HepG2 (cell line): ENCODE measurements around the gene MLXIPL. TPM values are rescaled to one million over a fixed set of nuclear protein-coding genes. Genes with fewer than 3 reads are reported as not detected.

Source experiments
- AGO1 ChIP-seq: fragments of 200-400 bp; formaldehyde crosslinking; IDR thresholded peaks from 2 replicates; pipeline ENCODE4 v1.6.1; 2017; ENCODE audit warnings: mild to moderate bottlenecking, low read depth, low read length, moderate library complexity; ENCODE audit not compliant: poor library complexity, severe bottlenecking
- AGO2 ChIP-seq: fragments of 200-400 bp; formaldehyde crosslinking; optimal IDR thresholded peaks from 2 replicates; pipeline ENCODE3; 2017; ENCODE audit warnings: mild to moderate bottlenecking, low read depth, low read length, moderate library complexity
- ASH2L ChIP-seq: fragments of 300-600, 200-600 bp; sonication (generic); IDR thresholded peaks from 2 replicates; pipeline ENCODE4 v1.7.0; 2017; ENCODE audit warnings: low read depth, mild to moderate bottlenecking, moderate library complexity, mixed read lengths, low read length; ENCODE audit not compliant: insufficient read length
- BCL3 ChIP-seq: sonication (generic); formaldehyde crosslinking; IDR thresholded peaks from 2 replicates; pipeline ENCODE4 v1.5.1; 2020; ENCODE audit warnings: mild to moderate bottlenecking, missing genetic modification reagents, moderate library complexity
- DR1 ChIP-seq: sonication (generic); formaldehyde crosslinking; IDR thresholded peaks from 2 replicates; pipeline ENCODE4 v1.8.0; 2021; ENCODE audit warnings: mild to moderate bottlenecking, missing genetic modification reagents, inconsistent platforms
- HNRNPH1 ChIP-seq: fragments of 200-400 bp; formaldehyde crosslinking; optimal IDR thresholded peaks from 2 replicates; pipeline ENCODE3; 2017; ENCODE audit warnings: mild to moderate bottlenecking, low read depth, low read length
- ISL2 ChIP-seq: sonication (generic); formaldehyde crosslinking; IDR thresholded peaks from 2 replicates; pipeline ENCODE4 v1.5.0; 2020; ENCODE audit warnings: missing genetic modification reagents
- MYNN ChIP-seq: sonication (generic); formaldehyde crosslinking; IDR thresholded peaks from 2 replicates; pipeline ENCODE4 v1.4.0; 2020; ENCODE audit warnings: mild to moderate bottlenecking, low read depth, missing genetic modification reagents
- PCBP2 ChIP-seq: fragments of 200-400 bp; formaldehyde crosslinking; optimal IDR thresholded peaks from 2 replicates; pipeline ENCODE3; 2018; ENCODE audit warnings: low read length, low read depth; ENCODE audit not compliant: poor library complexity, severe bottlenecking
- POLR2G ChIP-seq: fragments of 200-400 bp; formaldehyde crosslinking; IDR thresholded peaks from 2 replicates; pipeline ENCODE4 v1.6.1; 2018; ENCODE audit warnings: mild to moderate bottlenecking, low read depth, low read length, moderate library complexity
- RBFOX2 ChIP-seq: fragments of 200-400 bp; formaldehyde crosslinking; IDR thresholded peaks from 2 replicates; pipeline ENCODE4 v1.6.1; 2017; ENCODE audit warnings: low read depth, mild to moderate bottlenecking, low read length
- SOX13 ChIP-seq, 3 experiments: fragments of 450-650 bp in 1 of 3; sonication (generic) in 1 of 3; formaldehyde crosslinking in 1 of 3; IDR thresholded peaks in 2 of 3; conservative IDR thresholded peaks in 1 of 3; 2 replicates each; pipeline versions ENCODE4 v1.5.0 to v1.6.1; 2016 to 2020; ENCODE audit warnings: antibody characterized with exemption in 1 of 3, mild to moderate bottlenecking in 1 of 3, missing compliant biosample characterization in 1 of 3, missing genetic modification reagents in 1 of 3, moderate library complexity in 1 of 3
- TOPORS ChIP-seq: sonication (generic); formaldehyde crosslinking; IDR thresholded peaks from 2 replicates; pipeline ENCODE4 v1.8.0; 2023; ENCODE audit warnings: mild to moderate bottlenecking, missing genetic modification reagents
- U2AF1 ChIP-seq: fragments of 200-400 bp; formaldehyde crosslinking; optimal IDR thresholded peaks from 2 replicates; pipeline ENCODE3; 2017; ENCODE audit warnings: mild to moderate bottlenecking, low read depth, low read length
- ZNF354B ChIP-seq: sonication (generic); formaldehyde crosslinking; IDR thresholded peaks from 2 replicates; pipeline ENCODE4 v1.8.0; 2022; ENCODE audit warnings: mild to moderate bottlenecking, missing genetic modification reagents
- ZNF550 ChIP-seq: sonication (generic); formaldehyde crosslinking; IDR thresholded peaks from 2 replicates; pipeline ENCODE4 v1.4.0; 2020; ENCODE audit warnings: mild to moderate bottlenecking, missing genetic modification reagents, borderline replicate concordance
- ZNF598 ChIP-seq: sonication (generic); formaldehyde crosslinking; IDR thresholded peaks from 2 replicates; pipeline ENCODE4 v1.5.1; 2020; ENCODE audit warnings: mild to moderate bottlenecking, missing genetic modification reagents, borderline replicate concordance
- ZNF614 ChIP-seq: IDR thresholded peaks from 2 replicates; pipeline ENCODE4 v1.6.1; 2018; ENCODE audit warnings: missing biosample characterization, missing genetic modification reagents, inconsistent platforms, borderline replicate concordance
- ZNF615 ChIP-seq: sonication (generic); formaldehyde crosslinking; IDR thresholded peaks from 2 replicates; pipeline ENCODE4 v1.5.0; 2020; ENCODE audit warnings: mild to moderate bottlenecking, missing genetic modification reagents, borderline replicate concordance
- ZNF746 ChIP-seq: sonication (generic); formaldehyde crosslinking; IDR thresholded peaks from 2 replicates; pipeline ENCODE4 v1.8.0; 2022; ENCODE audit warnings: mild to moderate bottlenecking, missing genetic modification reagents
- ZNF761 ChIP-seq: sonication (generic); formaldehyde crosslinking; conservative IDR thresholded peaks from 2 replicates; pipeline ENCODE4 v1.4.0; 2020; ENCODE audit warnings: mild to moderate bottlenecking, missing genetic modification reagents
- ZSCAN22 ChIP-seq: sonication (generic); formaldehyde crosslinking; IDR thresholded peaks from 2 replicates; pipeline ENCODE4 v1.4.0; 2020; ENCODE audit warnings: mild to moderate bottlenecking, missing genetic modification reagents
- polyA plus RNA-seq, 8 experiments: library from polyadenylated mRNA; depleted of rRNA in 3 of 8; stranded (reverse) in 7 of 8; unstranded in 1 of 8; fragments of >200 nt; fragmentation: Illumina TruSeq in 4 of 8; extraction: Trizol in 4 of 8; gene quantifications; 2 replicates each; pipeline versions ENCODE4 v1.2.1 to v1.2.3, GENCODE V29; 2011 to 2016; ENCODE audit warnings: low read depth in 4 of 8, missing spikeins in 1 of 8, mixed read lengths in 1 of 8; ENCODE audit not compliant: insufficient read depth in 1 of 8
- total RNA-seq, 5 experiments: library from RNA; depleted of rRNA; stranded (reverse); fragments of >200 nt; fragmentation: Illumina TruSeq; extraction: Trizol; gene quantifications; 2 replicates each; pipeline ENCODE4 v1.2.3, GENCODE V29; 2016; ENCODE audit warnings: low read depth in 1 of 5
- TF ChIP-seq, protein P1 (sequence below): fragments of 450-650 bp; IDR thresholded peaks from 2 replicates; pipeline ENCODE4 v1.6.1; 2016
- TF ChIP-seq, protein P2 (sequence below): sonication (generic); formaldehyde crosslinking; IDR thresholded peaks from 2 replicates; pipeline ENCODE4 v1.5.0; 2020; ENCODE audit warnings: mild to moderate bottlenecking, missing genetic modification reagents, borderline replicate concordance

Gene MLXIPL
- total and polyA plus RNA-seq, 2 of the 13 experiments (the other 11 are each of a cell fraction or from before 2014, with no cell fraction given), result 51.6 to 60.1 TPM

DNA sequence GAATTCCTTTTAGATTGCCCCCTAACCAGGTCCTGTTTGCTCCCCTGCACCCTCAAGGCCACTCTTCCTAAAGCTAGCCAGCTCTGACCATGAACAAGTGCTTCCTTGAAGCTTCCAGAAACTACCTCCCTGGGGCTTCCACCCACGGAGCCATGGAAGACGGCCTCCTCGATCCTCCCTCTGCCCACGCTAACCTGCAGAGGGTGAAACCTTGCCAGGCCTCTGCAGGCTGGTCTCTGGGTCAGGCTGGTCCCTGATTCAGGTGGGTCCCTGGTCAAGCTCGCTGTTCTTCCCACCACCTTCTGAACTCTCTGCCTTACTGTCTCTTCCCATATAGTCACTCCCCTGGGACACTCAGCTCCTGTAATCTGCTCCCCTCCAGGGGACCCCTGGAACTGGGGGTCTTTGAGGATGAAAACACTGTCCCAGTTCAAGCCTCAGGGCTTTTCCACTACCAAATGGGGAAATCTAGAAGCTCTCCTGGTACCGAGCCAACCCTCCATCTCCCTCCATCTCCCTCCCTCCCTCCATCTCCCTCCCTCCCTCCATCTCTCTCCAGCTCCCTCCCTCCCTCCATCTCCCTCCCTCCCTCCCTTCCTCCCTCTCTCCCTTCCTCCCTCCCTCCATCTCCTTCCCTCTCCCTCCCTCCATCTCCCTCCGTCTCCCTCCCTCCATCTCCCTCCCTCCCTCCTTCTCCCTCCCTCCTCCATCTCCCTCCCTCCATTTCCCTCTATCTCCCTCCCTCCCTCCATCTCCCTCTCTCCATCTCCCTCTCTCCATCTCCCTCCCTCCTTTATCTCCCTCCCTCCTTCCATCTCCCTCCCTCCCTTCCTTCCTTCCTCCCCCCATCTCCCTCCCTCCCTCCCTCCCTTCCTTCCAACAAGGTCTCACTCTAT, 2.9 kb downstream of the MLXIPL start (continued):
- TF ChIP-seq ZNF550 (CRISPR knock-in tag) (no peak), ZNF354B (CRISPR knock-in tag) (no peak), MYNN (no peak), BCL3 (CRISPR knock-in tag) (no peak), DR1 (CRISPR knock-in tag) (no peak), SOX13 (IDR thresholded peaks at IDR 0.05) (no peak), SOX13 (CRISPR knock-in tag; conservative IDR thresholded peaks at IDR 0.05 in 1 of 2, IDR thresholded peaks at IDR 0.05 in 1 of 2) (peak in 1 of 2 experiments; percentile 62; a peak in 1 of 4 replicates), ZNF761 (no peak), AGO2 (peak; percentile 22), PCBP2 (peak; percentile 95), ZNF615 (CRISPR knock-in tag) (no peak), ISL2 (CRISPR knock-in tag) (no peak), POLR2G (peak; percentile 68), HNRNPH1 (peak; percentile 92), ZNF746 (CRISPR knock-in tag) (peak; percentile 82; the same call in 1 of the 2 replicates), RBFOX2 (peak; percentile 66), ASH2L (no peak), TOPORS (CRISPR knock-in tag) (no peak), ZNF614 (CRISPR knock-in tag) (no peak), ZSCAN22 (CRISPR knock-in tag) (no peak), ZNF598 (CRISPR knock-in tag) (no peak), U2AF1 (no peak), AGO1 (no peak)
- TF ChIP-seq, protein P1, sequence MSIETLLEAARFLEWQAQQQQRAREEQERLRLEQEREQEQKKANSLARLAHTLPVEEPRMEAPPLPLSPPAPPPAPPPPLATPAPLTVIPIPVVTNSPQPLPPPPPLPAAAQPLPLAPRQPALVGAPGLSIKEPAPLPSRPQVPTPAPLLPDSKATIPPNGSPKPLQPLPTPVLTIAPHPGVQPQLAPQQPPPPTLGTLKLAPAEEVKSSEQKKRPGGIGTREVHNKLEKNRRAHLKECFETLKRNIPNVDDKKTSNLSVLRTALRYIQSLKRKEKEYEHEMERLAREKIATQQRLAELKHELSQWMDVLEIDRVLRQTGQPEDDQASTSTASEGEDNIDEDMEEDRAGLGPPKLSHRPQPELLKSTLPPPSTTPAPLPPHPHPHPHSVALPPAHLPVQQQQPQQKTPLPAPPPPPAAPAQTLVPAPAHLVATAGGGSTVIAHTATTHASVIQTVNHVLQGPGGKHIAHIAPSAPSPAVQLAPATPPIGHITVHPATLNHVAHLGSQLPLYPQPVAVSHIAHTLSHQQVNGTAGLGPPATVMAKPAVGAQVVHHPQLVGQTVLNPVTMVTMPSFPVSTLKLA, result no peak
- TF ChIP-seq, protein P2, sequence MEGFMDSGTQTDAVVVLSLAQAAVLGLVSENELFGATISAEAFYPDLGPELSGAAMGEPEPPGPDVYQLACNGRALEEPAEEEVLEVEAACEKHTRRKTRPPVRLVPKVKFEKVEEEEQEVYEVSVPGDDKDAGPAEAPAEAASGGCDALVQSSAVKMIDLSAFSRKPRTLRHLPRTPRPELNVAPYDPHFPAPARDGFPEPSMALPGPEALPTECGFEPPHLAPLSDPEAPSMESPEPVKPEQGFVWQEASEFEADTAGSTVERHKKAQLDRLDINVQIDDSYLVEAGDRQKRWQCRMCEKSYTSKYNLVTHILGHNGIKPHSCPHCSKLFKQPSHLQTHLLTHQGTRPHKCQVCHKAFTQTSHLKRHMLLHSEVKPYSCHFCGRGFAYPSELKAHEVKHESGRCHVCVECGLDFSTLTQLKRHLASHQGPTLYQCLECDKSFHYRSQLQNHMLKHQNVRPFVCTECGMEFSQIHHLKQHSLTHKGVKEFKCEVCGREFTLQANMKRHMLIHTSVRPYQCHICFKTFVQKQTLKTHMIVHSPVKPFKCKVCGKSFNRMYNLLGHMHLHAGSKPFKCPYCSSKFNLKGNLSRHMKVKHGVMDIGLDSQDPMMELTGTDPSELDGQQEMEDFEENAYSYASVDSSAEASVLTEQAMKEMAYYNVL (CRISPR knock-in tag), result peak; percentile 59
